Caco-2 (cell line): ENCODE measurements around the gene KLF6. TPM values are rescaled to one million over a fixed set of nuclear protein-coding genes. Genes with fewer than 3 reads are reported as not detected.

Experiments used
- BruUV-seq: library from RNA; stranded (reverse); fragments of 400-500 nt; replicated peaks from 2 replicates; lab custom pipeline; 2021; lab: Mats Ljungman, UMichigan
- CTCF ChIA-PET: fragments of 300-600 bp; sonication (Branson Sonifier 250); formaldehyde crosslinking; loops from one replicate; lab custom pipeline; 2022; ENCODE audit warnings: antibody characterized with exemption; lab: Charles Lee
- POLR2A ChIA-PET: fragments of 300-600 bp; sonication (Branson Sonifier 250); formaldehyde crosslinking; loops from one replicate; lab custom pipeline; 2022; ENCODE audit warnings: antibody characterized with exemption; lab: Charles Lee
- DNase-seq, 2 experiments: peaks; one replicate each; pipeline versions ENCODE4 v3.0.0 to v3.0.0-alpha.2; 2020 to 2022
- H3K27me3 ChIP-seq: replicated peaks from 2 replicates; pipeline ENCODE4 v1.6.0; 2011; ENCODE audit warnings: low read length; ENCODE audit not compliant: control insufficient read depth, insufficient read depth
- H3K36me3 ChIP-seq: 2 replicates; pipeline ENCODE4 v1.5.1; 2011; ENCODE audit warnings: low read length; ENCODE audit not compliant: control insufficient read depth, insufficient read depth
- H3K4me1 ChIP-seq: fragments of 250-450 bp; sonication (Bioruptor Pico); 2 replicates; pipeline ENCODE4 v1.5.1; 2020; ENCODE audit warnings: mild to moderate bottlenecking
- H3K4me3 ChIP-seq: 2 replicates; pipeline ENCODE4 v1.5.1; 2011; ENCODE audit warnings: low read depth, mild to moderate bottlenecking, control low read depth, low read length
- H3K9me3 ChIP-seq: fragments of 250-450 bp; sonication (Bioruptor Pico); 2 replicates; pipeline ENCODE4 v1.5.1; 2020; ENCODE audit warnings: mild to moderate bottlenecking, moderate library complexity
- H3K27ac Mint-ChIP-seq: one replicate; pipeline ENCODE4 v1.8.0; 2022; ENCODE audit warnings: mixed read lengths; ENCODE audit not compliant: unreplicated experiment
- H3K27me3 Mint-ChIP-seq: one replicate; pipeline ENCODE4 v1.8.0; 2022; ENCODE audit warnings: mixed read lengths; ENCODE audit not compliant: insufficient read depth, unreplicated experiment
- H3K36me3 Mint-ChIP-seq: one replicate; pipeline ENCODE4 v1.8.0; 2022; ENCODE audit warnings: mild to moderate bottlenecking, mixed read lengths; ENCODE audit not compliant: insufficient read depth, unreplicated experiment
- H3K4me1 Mint-ChIP-seq: one replicate; pipeline ENCODE4 v1.8.0; 2022; ENCODE audit warnings: low read depth, mixed read lengths; ENCODE audit not compliant: unreplicated experiment
- H3K4me3 Mint-ChIP-seq: one replicate; pipeline ENCODE4 v1.8.0; 2022; ENCODE audit warnings: mild to moderate bottlenecking, moderate library complexity, mixed read lengths; ENCODE audit not compliant: unreplicated experiment
- H3K9me3 Mint-ChIP-seq: one replicate; pipeline ENCODE4 v1.8.0; 2022; ENCODE audit warnings: mixed read lengths; ENCODE audit not compliant: unreplicated experiment
- intact Hi-C: fragments of 100-400 bp; cut with micrococcal nuclease; formaldehyde crosslinking; loops from one replicate; pipeline ENCODE4 v1.10.0; 2022; ENCODE audit not compliant: unreplicated experiment
- total RNA-seq: library from RNA; stranded (reverse); gene quantifications from 2 replicates; pipeline ENCODE4 v1.2.3, GENCODE V29; 2022
- TF ChIP-seq, protein P1 (sequence below), 2 experiments: fragments of 200-600 bp in 1 of 2; IDR thresholded peaks; 1 replicate in 1 of 2; 2 replicates in 1 of 2; pipeline versions ENCODE4 v1.5.1 to v1.8.0; 2011 to 2022; ENCODE audit warnings: antibody characterized with exemption in 1 of 2, control low read depth in 1 of 2, inconsistent platforms in 1 of 2, low read depth in 1 of 2, low read length in 1 of 2, mild to moderate bottlenecking in 1 of 2, moderate library complexity in 1 of 2; ENCODE audit not compliant: insufficient read depth in 1 of 2, severe bottlenecking in 1 of 2, unreplicated experiment in 1 of 2

The KLF6 gene
- total RNA-seq, 1 experiment from 2014 or later: 84.5 TPM

DNA sequence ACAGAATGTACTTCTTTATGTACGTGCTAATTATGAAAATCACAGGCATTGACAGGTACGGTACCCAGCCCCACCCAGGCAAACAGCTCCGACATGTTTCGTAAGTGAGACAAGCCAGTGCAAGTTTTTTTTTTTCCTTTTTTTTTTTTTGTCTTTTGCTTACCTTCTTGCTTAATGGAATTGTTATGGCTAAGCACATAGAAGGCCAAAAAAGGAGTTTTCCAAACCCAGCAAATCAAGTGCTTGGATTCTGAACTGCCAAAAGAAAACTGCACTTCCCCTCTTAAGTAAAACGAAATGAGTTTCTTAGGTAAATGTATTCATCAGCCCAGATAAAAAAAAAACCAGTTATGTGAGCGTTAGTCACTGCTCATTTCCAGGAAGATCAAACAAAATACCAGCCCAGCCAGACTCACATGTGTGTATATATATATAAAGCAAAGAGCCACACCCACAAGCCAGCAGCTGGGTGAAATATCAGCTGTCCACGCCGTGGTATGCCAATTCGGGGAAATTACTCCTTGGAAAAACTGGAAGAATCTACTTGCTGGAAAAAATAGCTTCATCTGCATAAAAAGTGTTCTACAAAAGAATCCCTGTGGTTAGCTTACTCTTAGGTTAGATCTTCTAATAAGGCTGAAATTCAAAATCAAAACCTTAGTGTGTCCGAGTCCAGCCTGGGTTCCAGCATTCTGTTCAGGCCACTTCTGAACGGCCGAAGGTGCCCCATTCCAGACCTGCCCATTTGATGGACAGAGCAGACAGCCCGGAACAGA, 8.0 kb downstream of the KLF6 start:
- Mint-ChIP-seq H3K27ac (peak overlapping the region; percentile 48), H3K4me1 (peaks cover 47% of the 10 kb centered on the region), H3K27me3 (no peaks in the 10 kb centered on the region), H3K9me3 (no peaks in the 10 kb centered on the region), H3K36me3 (peaks cover 94% of the 10 kb centered on the region), H3K4me3 (peak overlapping the region; percentile 17)
- BruUV-seq: no TSS peak
- Histone ChIP-seq H3K9me3 (no peaks in the 10 kb centered on the region), H3K36me3 (peaks cover 20% of the 10 kb centered on the region), H3K4me3 (no peak overlapping the region), H3K27me3 (no peaks in the 10 kb centered on the region), H3K4me1 (peaks cover 69% of the 10 kb centered on the region)
- peak; percentile 80 to 84 for DNase-seq
- TF ChIP-seq, protein P1, sequence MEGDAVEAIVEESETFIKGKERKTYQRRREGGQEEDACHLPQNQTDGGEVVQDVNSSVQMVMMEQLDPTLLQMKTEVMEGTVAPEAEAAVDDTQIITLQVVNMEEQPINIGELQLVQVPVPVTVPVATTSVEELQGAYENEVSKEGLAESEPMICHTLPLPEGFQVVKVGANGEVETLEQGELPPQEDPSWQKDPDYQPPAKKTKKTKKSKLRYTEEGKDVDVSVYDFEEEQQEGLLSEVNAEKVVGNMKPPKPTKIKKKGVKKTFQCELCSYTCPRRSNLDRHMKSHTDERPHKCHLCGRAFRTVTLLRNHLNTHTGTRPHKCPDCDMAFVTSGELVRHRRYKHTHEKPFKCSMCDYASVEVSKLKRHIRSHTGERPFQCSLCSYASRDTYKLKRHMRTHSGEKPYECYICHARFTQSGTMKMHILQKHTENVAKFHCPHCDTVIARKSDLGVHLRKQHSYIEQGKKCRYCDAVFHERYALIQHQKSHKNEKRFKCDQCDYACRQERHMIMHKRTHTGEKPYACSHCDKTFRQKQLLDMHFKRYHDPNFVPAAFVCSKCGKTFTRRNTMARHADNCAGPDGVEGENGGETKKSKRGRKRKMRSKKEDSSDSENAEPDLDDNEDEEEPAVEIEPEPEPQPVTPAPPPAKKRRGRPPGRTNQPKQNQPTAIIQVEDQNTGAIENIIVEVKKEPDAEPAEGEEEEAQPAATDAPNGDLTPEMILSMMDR (IDR thresholded peaks at IDR 0.05; ENCODE audit: insufficient read depth in 1 of 2, low read depth in 1 of 2, low read length in 1 of 2, severe bottlenecking in 1 of 2, unreplicated experiment in 1 of 2): no peak
- POLR2A ChIA-PET: interaction anchor here (0.7 to 4.0 kb wide), 8 partner anchors 8 to 345 kb away, joined by 3 to 18 read pairs (median 6); partner anchors contain the start of gene KLF6
- intact Hi-C loops: loop anchor here (1.0 to 5.0 kb wide), 4 partner anchors 7 to 110 kb away; no protein-coding TSS in a partner anchor
- CTCF ChIA-PET: interaction anchor here (1.1 kb wide), 1 partner anchor 15 kb away, joined by 4 read pairs; no protein-coding TSS in a partner anchor

- peaks cover 16% of the 10 kb centered on the region for H3K36me3 ChIP-seq
- H3K9me3 ChIP-seq: no peaks in the 10 kb centered on the region
- intact Hi-C loops: loop anchor here (1.0 to 5.0 kb wide), 3 partner anchors 8 to 109 kb away; no protein-coding TSS in a partner anchor
- TF ChIP-seq, protein P1 (IDR thresholded peaks at IDR 0.05; ENCODE audit: insufficient read depth in 1 of 2, low read depth in 1 of 2, low read length in 1 of 2, severe bottlenecking in 1 of 2, unreplicated experiment in 1 of 2): no peak
- Mint-ChIP-seq H3K27me3 (no peaks in the 10 kb centered on the region), H3K9me3 (no peaks in the 10 kb centered on the region), H3K4me1 (peaks cover 44% of the 10 kb centered on the region), H3K27ac (peak overlapping the region; percentile 89), H3K36me3 (peaks cover 84% of the 10 kb centered on the region), H3K4me3 (peak overlapping the region; percentile 43)
- no peaks in the 10 kb centered on the region for H3K27me3 ChIP-seq
- no TSS peak for BruUV-seq
- H3K4me3 ChIP-seq: no peak overlapping the region
- CTCF ChIA-PET: interaction anchor here (1.0 to 1.8 kb wide), 3 partner anchors 12 to 14 kb away, joined by 3 to 6 read pairs (median 4); no protein-coding TSS in a partner anchor
- peaks cover 58% of the 10 kb centered on the region for H3K4me1 ChIP-seq
- POLR2A ChIA-PET: interaction anchor here (1.0 to 4.0 kb wide), 4 partner anchors 9 to 115 kb away, joined by 4 to 18 read pairs (median 10); partner anchors contain the start of gene KLF6
- peak in 1 of 2 experiments; percentile 66 for DNase-seq
These were observed 9.1 kb downstream of the KLF6 start for GRCh38 chr10:3775696-3776551.
